Limb (tissue), 2 donors: Measurements from ENCODE around the gene TSKU.
A peak's percentile ranks its signal among the peaks of the same experiment; 100 is the strongest.

Source experiments
- DNase-seq, 2 donors: peaks; one replicate each; pipeline ENCODE4 v3.0.0-alpha.2; 2016; ENCODE audit errors: extremely low spot score in 2 of 2

Gene TSKU

DNA sequence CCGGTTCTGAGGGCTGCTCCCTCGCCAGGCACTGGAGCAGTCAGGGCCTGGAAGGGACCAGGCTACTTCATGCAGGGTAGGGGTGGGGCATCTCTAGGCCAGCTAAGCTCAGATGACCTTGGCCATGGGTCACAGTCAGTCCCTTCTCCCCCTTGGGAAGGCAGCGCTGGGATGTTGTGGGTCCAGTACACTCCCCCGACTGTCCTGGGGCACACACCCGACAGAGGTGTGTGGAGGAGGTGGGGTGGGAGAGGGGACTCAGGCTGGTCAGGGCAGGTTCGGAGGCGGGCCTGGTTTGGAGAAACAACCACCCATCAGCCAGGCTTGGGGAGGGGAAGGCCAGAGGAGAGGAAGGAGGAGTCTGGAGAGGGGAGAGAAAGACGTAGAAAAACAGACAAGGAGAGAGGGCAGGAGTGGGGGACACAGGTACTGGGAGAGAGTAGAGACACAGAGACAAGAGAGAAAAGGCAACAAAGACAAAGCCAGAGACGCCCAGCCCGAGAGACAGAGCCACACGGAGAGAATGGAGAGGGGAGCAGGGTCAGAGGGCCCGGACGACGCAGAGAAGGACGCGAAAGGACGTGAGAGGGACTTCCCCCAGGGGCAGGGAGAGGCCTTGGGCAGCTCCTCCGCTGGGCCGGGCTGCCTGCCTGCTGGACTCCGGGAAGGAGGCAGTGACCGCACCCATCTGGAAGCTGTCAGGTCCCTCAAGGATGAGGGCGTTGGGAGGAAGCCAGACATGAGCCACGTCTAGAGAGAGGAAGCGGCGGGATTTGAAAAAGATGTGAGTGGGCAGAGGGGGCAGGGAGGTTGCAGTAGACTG, 30.6 kb upstream of the TSKU start:
- DNase-seq: peak in 1 of 2 donors; percentile 66

DNA sequence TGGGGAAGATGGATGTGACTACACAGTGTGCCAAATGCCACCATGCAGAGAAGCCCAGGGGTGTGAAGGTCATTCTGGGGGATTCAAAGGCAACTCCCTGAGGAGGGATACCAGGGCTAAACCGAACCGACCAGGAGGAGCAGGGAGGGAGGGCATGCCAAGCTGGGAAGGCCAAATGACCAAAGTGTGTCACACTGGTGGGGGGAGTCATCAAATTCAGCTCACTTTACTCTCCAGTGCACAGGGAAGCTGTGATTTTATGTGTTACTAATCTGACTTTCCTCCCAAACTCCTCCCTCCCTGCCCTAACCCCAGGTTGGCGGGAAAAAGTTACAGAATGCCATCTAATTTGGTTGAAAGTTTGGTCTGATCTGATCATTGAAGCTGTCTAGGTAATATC, 29.7 kb upstream of the TSKU start:
- no peak for DNase-seq

DNA sequence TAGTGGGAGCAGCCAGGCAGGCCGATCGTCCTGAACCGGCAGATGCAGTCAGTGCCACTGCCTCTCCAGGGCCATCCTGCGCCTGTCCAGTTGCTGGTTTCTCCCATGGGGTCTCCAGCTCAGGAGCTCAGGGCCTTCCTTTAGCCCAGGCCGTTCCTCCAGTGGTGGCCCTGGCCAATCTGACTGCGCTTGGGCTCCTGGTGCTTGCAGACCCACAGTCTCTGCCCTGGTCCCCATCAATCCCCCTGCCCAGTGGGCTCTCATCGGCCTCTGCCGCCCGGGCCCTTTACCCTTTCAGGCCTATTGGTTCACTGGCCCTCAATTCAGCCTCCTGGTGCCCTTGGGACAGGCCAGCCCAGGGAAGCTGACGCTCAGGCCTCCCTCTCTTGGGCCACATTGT, 29.2 kb upstream of the TSKU start:
- no peak for DNase-seq

DNA sequence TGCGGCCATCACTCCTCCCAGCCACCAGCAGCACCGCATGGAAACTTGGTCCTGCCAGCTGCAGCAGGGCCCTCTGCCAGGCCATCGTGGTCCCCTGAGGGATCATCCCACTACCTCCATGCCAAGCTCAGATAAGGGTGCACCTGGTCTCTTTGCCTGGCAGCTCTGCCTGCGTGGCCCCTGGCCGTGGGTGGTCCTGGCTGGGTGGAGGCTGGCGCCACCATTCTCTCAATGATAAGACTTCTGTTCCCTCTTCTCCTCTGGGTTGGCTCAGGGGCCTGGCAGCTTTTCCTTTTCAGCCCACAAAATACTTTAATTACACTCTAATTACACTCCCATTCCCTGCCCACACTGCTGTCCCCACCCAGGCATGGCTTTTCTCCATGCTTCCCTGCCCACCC, 26.8 kb upstream of the TSKU start:
- DNase-seq: no peak

DNA sequence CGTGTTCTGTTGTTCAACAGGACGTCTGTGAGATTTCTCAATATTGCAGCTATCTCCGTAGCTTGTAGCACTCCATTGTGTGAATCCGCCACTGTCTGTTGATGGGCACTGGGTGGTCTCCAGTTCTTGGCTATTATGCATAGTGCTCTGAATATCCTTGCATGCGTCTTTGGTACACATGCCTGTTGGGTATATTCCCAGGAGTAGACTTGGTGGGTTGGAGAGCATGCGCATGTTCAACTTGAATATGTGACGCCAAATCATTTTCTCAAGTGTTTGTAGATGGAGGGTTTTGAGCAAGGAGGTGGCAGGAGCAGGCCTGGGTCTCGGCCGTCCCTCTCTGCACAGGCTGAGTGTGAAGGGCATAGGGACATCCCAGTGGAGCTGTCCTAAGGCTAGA, 24.8 kb upstream of the TSKU start:
- DNase-seq: no peak

DNA sequence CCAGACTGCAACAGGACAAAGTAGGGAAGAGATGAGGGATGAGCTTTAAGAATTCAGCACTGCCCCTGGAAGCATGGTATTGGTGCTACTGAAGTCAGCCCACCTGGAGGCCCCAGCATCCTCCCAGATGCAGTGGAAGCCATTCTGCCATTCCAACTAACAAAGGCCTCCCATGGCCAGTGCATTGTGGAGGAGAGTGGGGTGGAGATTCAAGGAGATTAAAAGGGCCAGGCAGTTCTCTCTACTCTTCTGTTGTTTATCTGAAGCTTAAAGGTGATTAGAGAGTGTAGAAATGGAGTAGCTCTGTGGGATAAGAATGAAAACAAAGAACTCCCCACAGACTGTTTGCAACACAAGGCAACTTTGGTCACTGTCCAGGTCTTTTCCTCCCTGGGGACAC, 24.1 kb upstream of the TSKU start:
- no peak for DNase-seq

DNA sequence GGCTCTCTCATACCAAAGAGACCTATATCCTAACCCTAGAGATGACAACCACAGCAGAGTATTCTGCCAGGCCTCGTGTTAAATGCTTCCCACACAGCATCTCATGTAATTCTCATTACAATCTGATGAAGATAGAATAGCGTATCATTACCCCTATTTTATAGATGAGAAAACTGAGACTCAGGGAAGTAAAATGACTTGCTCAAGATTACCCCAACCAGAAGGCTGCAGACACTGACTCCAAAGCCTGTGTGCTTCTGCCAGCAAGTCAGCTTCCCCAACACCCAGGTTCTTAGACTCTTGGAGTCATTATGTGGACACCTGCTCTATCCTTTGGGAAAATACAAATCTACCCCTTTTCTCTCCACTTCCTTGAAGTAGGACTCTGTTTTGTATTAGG, 23.6 kb upstream of the TSKU start:
- DNase-seq: no peak

DNA sequence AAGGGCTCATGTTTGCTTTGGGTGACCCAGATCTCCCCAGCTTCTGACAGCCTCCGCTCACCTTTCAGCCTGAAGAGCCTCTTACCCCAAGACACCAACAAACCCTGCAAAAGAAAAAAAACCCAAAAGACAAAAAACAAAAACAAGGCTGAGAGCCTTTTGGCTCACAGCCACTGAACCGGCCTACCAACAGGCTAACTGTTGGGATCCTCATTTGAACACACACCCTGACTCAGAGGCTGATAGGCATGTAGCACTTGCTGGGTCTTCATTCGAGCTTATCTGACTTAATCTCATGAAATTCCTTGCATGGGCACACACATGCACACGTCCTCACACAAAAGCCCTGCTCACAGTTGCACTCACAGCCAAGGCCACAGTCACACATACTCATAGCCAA, 22.9 kb upstream of the TSKU start:
- no peak for DNase-seq

DNA sequence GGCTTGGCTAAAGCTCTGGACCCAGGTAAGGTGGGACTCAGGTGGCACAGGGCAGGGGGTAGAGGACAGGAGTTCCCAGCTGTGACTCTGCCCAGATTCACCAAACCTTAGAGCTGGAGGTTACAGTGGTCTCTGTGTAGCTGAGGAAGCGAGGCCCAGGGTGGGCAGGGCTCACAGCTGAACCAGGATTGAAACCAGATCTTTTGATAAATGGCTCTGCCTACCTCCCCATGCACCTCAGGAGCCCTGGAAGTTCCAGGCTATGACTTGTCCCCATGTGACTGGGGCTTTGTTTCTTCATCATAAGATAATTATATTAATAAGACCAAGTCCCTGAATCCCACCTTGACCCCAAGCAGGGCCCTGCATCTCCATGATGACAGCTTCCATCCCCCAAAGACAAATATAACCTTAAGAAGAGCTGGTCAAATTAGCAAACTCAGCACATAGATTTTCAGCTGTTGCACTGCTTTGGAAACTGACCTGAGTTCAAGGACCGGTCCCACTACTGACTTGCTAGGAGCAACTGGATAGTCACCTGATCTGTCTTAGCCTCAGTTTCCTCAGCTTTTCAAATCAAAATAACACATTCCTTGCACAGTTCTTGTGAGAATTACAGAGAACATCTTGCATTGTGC, 21.3 kb upstream of the TSKU start:
- no peak for DNase-seq

DNA sequence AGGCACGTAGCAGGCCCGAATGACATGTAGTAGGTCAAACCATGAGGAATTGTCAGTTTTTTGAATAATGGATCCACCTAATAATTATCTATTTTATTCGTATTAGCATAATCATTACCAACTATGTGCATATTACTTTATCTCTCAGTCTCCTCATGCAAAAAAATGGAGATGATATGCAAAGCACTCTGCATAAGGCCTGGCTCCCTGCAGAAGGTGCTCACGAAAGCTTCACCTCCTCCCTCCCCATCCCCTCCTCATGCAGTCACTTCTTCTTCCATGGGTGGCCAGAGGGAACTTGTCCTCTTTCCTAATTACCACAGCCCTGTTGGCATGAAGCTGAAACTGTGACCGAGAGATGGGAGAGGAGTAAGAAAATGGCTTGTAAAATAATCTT, 20.8 kb upstream of the TSKU start:
- DNase-seq: no peak

DNA sequence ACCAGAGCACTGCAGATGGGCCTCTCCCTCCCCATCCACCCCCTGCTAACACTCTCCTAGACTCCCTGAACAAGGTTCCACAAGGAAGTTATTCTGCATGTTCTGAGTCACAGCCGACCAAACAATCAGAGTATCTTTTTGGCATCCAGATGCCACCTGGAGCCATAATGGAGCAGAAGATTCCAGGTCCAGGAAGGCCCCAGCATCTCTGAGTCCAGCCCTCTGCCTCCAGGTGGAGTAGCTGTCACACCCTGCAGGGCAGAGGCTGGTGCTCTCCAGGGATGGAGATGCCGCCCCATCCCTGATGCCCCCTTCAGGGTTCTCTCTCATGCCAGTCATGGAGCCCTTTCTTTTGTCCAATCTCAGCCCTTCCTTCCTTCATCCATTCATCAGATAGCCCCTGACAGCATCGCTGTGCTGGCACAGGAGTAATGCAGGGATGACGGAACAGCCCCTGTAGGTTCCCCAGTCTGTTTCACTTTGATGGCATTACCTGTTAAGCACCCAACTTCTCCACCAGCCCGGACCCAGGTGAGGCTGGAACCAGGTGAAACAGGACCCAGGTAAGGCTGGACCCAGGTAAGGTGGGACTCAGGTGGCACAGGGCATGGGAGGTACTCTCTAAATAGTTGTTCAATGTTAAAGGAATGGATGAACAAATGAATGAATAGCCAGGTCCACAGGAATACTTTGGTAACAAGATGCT, 20.1 kb upstream of the TSKU start:
- no peak for DNase-seq

DNA sequence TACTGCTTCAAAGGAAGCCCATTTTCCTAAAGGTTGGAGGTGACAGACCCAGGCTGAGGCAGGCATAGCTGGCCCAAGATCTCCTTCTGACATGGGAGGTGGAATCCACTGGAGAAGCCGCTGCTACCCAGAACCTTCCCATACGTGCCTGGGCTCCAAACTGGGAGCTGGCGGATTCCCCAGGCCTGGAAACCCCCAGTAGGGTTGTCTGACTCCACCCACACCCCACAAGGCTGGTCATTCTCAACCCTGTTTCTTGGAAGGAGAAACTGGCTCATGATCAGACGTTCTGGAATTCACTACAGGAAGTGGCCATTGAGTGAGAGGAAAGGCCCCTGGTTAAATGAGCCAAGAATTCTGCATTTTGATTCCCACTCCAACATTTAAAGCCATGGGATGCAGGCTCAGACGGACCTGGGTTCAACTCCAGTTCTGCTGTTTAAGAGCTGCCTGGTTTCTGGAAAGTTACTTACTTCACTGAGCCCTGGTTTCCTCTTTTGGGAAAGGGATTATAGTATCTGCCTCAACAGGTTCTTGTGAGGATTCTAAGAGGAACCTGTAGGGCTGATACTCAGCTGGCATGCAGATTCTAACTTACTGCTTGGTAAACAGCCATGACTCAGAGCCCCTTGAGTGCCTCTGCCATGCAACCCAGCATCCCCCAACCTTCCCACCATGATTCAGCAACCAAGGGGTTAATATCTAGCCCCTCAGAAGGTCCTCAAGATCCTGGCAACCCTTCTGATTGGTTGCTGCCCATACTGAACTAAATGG, 19.4 kb upstream of the TSKU start:
- peak in 1 of 2 donors; percentile 53 for DNase-seq

DNA sequence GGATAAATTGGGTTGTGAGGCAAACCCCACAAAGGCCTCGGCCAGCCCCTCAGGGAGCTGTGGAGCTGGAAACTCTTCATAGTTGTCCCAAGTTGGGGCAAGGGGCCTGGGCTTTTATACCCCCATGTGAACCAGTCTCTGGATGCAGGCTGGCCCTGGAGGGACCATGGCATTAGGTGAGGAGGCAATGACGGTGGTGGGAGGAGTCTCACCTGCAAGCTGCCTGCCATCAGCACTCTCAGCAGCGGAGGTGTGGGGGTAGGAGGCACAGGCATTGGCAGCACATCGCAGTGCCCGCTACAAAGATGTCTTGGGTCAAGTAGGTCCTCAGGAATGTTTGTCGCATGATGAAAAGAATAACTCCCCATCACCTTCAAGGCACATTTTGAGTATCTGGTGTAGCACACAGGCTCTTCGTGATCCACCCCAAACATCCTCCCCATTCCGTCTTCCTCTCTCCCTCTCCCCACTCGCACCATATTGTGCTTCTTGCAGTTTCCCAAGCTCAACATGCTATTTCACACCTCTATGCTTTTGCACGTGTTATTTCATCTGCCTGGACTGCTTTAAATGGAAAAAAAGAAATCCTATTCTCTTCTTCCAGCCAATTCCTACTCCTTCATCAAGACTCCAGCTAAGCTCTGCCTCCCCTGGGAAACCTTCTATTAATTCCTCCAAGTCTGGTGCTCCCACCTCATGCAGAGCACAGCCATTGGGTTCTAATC, 18.1 kb upstream of the TSKU start:
- DNase-seq: no peak

DNA sequence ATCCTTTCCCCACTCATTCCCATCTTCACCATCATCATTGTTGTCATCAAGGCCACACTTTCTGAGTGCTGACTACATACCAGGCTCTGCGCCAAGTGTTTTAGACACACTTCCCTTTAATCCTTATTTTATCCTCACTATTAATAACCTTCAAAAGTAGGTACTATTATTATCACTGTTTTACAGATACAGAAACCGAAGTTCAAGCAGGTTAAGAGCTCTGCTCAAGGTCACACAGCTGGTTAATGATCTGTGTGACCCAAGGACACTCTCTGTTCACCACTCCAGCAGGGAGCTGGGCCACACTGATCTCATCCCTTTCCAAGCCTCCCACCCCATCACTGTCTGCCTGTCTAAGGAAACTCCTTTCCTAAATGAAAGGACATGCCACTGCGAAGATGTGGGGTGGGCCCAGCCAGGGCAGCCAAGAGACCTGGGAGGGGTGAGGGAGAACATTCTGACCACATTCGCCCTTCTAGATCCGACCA, 17.2 kb upstream of the TSKU start:
- no peak for DNase-seq

DNA sequence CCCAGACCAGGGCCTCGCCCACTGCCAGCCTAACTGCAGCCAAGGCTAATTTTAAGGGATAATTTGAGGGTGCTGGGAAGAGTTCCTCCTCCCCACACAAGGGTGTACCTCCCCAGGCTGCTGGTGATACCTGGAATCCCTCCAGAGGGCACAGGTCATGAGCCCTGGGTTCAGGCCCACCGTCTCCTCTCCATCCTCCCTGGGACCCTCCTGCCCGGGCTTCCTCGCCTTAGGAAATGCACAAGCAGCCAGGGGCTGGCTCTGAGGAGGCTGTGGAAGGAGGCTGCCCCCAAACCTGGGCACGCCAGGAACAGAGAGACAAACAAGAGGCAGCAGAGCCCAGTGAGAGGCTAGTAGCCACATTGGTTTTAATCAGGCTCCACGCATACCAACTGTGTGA, 16.6 kb upstream of the TSKU start:
- no peak for DNase-seq

DNA sequence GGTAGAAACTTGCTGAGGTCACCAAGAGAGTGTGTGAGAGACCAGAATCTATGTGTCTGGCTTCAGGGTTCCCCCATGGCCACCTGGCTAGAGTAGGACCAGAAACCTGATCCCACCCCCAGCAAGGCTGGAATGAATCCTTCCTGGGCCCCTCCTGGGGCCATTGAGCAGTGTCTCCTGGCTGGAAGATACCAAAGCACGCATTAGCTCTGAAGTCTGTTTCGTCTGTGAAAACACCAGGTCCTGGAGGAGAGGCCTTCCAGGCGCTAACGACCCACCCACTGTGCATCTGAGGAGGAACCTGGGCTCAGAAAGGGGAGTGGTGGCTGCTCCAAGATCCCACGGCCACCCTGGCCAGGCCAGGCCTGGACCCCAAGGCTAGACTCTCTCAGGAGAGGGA, 15.5 kb upstream of the TSKU start:
- no peak for DNase-seq

DNA sequence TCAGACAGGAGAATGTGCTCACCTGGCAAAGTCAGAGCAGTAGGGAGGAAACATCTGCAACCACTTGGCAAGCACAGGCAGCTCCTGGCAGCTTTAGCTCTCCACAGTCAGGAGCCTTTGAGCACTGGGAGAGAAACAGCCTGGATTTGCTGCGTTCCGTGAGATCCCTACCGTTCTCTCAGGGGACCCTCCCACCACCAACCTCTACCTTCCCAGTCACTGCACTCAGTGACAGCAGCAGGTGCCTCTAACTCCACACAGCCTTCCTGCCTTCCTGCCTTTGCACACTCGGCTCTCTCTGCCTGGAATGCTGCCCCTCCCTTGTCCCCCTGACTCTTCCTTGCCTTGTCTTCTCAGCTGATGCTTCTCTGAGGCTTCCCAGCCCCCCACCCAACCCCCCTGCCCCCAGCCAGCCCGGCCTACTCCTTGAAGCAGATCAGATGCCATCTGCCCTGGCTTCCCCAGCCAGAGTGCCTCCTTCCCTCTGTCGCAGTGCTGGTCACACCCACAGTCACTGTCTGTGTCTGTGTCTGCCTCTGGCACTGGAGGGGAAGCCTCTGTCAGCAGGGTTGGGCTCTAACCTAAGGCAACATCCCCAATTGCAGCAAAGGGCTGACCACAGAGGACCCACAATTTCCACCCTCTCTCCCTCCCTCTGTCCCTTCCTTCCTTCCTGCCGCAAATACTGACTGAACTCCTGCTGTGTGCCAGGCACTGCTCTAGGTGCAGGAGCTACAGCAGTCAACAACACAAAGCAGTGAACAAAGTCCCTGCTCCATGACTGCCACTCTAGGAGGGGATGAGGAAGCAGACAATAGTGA, 14.9 kb upstream of the TSKU start:
- peak; percentile 43 to 51 for DNase-seq

DNA sequence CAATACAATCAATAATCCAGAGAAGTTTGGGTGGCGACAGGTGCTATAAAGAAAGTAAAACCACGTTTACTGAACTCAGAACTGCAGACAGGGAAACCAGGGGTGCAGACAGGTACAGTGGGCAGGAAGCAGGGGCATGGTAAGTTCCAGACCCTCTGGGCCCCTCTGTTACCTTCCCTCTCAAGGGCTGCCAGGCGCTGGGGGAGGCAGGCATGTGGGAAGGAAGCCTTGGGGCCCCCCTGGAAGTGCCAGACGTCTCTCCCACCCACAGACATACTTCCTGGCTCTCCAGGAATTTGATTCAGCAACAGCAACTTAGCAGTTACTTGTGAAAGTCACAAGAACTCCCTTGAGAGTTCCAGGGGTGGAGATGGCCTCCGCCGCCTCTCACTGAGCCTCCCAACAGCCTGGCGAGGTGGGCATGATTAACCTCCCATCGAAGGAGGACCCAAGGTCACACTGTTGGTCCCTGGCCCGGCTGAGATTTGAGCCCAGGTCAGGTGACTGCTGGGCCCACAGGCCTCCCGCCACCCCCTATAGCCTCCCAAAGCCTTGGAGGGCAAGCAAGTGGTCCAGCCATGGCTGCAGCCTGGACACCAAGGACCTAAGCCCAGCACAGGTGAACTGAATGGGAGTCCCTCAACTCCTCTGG, 14.1 kb upstream of the TSKU start:
- no peak for DNase-seq
